ENCODE measurements around the gene SEPSECS. TPM values are rescaled to one million over a fixed set of nuclear protein-coding genes. Genes with fewer than 3 reads are reported as not detected.

The SEPSECS gene
- total and polyA plus RNA-seq, 2 of the 8 experiments (the other 6 are each of a cell fraction or from before 2014, with no cell fraction given): 1.9 to 4.1 TPM

- TF ChIP-seq JUN (IDR thresholded peaks at IDR 0.05; ENCODE audit: low read depth, low read length) (no peak), TAF7 (optimal IDR thresholded peaks at IDR 0.05; ENCODE audit: borderline replicate concordance, low read depth, low read length) (no peak), TAF1 (IDR thresholded peaks at IDR 0.05; ENCODE audit: low read depth, low read length) (no peak), KDM4A (IDR thresholded peaks at IDR 0.05; ENCODE audit: low read depth, low read length, severe bottlenecking) (no peak), E2F6 (IDR thresholded peaks at IDR 0.05) (no peak)
Observed at GRCh38 chr4:25161593-25161950, 1.3 kb upstream of the SEPSECS start (continued).

Data from H1 (cell line).